Loucy (cell line): ENCODE results near the gene NUDT7.

Experiments used
- EZH2phosphoT487 ChIP-seq: fragments of 200-600 bp; IDR thresholded peaks from 2 replicates; pipeline ENCODE4 v1.6.1; 2018; ENCODE audit warnings: antibody characterized with exemption, mild to moderate bottlenecking, moderate library complexity, borderline replicate concordance
- TF ChIP-seq, protein P1 (sequence below): fragments of 200-600 bp; sonication (generic); conservative IDR thresholded peaks from 2 replicates; pipeline ENCODE4 v1.5.1; 2014; ENCODE audit warnings: mild to moderate bottlenecking, antibody characterized with exemption, low read length

DNA sequence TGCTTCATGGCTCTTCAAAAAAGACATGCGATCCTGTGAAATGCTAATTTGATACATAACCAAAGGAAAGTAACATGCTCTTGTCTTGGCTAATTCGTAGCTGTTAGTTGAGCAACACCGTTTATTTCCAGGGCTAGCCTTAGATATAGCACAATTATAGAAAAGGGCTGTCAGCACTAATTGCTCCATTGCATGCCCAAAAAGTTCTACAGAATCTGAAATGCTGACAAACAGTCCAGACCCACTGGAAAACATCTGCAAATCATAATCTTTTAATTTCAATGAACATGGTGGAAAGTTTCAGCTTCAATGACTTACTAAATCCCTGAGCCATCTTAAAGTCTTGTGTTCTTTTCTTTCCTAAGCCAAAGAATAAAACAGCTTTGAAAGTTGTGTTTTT is 42.9 kb upstream of the NUDT7 start:
- TF ChIP-seq, protein P1, sequence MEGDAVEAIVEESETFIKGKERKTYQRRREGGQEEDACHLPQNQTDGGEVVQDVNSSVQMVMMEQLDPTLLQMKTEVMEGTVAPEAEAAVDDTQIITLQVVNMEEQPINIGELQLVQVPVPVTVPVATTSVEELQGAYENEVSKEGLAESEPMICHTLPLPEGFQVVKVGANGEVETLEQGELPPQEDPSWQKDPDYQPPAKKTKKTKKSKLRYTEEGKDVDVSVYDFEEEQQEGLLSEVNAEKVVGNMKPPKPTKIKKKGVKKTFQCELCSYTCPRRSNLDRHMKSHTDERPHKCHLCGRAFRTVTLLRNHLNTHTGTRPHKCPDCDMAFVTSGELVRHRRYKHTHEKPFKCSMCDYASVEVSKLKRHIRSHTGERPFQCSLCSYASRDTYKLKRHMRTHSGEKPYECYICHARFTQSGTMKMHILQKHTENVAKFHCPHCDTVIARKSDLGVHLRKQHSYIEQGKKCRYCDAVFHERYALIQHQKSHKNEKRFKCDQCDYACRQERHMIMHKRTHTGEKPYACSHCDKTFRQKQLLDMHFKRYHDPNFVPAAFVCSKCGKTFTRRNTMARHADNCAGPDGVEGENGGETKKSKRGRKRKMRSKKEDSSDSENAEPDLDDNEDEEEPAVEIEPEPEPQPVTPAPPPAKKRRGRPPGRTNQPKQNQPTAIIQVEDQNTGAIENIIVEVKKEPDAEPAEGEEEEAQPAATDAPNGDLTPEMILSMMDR = no peak
- no peak for TF ChIP-seq EZH2phosphoT487
